ENCODE results near the gene ZNF569. TPM values are rescaled to one million over a fixed set of nuclear protein-coding genes. Genes with fewer than 3 reads are reported as not detected.
"Not testable (repeated sequence)": the region's sequence is repeated elsewhere in the genome, so short reads cannot be mapped to it uniquely, and the experiment has no call there.

The ZNF569 gene
- total RNA-seq, 1 experiment from 2014 or later: 15.5 TPM

DNA sequence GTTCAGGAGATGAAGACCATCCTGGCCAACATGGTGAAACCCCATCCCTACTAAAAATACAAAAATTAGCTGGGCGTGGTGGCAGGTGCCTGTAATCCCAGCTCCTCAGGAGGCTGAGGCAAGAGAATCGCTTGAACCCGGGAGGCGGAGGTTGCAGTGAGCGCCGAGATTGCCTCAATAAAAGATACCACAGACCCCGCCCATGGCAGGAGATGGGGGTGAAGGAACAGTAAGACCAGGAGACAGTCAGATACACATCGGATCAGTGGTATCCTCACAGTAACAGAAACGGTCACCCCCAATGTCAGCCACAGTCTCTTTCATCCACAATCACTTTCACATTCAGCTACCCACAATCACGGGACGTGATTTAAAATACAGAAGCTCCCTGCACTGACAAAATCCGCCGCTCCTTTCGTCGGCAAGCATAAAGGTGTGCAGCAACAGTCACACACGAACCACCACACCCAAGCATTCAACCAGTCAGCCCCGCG, 96.8 kb downstream of the ZNF569 start:
- not testable (repeated sequence) for H3K27me3 Mint-ChIP-seq (ENCODE audit: low read depth); H3K4me1 Mint-ChIP-seq; DNase-seq (ENCODE audit: low spot score)
- Mint-ChIP-seq H3K9me3 (peaks cover 18% of the 10 kb centered on the region), H3K36me3 (peaks cover 11% of the 10 kb centered on the region), H3K27ac (peak overlapping the region; percentile 99), H3K4me3 (peak overlapping the region; percentile 86)
- 0 out of 2 replicates have a peak, but pooled peaks have one; percentile 3 for TF ChIP-seq HMGA2 (CRISPR knock-in tag; IDR thresholded peaks at IDR 0.05)
- POLR2A ChIA-PET: interaction anchor here (0.5 to 1.3 kb wide), 4 partner anchors 36 to 709 kb away, joined by 4 to 7 read pairs (median 6); partner anchors contain the start of genes ZNF540, ZNF571 and ZNF793
- ATAC-seq: peak; percentile 5
- CTCF ChIA-PET: interaction anchor here (0.7 to 1.2 kb wide), 6 partner anchors 8 to 224 kb away, joined by 4 to 17 read pairs (median 4); partner anchors contain the start of genes ZNF540, ZNF569, ZNF571 and ZNF793

DNA sequence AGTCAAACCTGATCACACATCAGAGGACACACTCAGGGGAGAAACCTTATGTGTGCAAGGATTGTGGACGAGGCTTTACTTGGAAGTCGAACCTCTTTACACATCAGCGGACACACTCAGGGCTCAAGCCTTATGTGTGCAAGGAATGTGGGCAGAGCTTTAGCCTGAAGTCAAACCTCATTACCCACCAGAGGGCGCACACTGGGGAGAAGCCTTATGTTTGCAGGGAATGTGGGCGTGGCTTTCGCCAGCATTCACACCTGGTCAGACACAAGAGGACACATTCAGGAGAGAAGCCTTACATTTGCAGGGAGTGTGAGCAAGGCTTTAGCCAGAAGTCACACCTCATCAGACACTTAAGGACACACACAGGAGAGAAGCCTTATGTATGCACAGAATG, 104.5 kb downstream of the ZNF569 start:
- POLR2A ChIA-PET: no interaction called here
- Mint-ChIP-seq H3K27ac (0 out of 2 replicates have a peak overlapping the region, but pooled peaks have one; percentile 52), H3K4me3 (no peak overlapping the region), H3K9me3 (peaks cover 51% of the 10 kb centered on the region), H3K36me3 (peaks cover 69% of the 10 kb centered on the region), H3K4me1 (0 out of 2 replicates have a peak, but pooled peaks cover 3% of the 10 kb centered on the region), H3K27me3 (ENCODE audit: low read depth) (no peaks in the 10 kb centered on the region)
- CTCF ChIA-PET: interaction anchor here (0.6 to 1.3 kb wide), 10 partner anchors 8 to 232 kb away, joined by 3 to 17 read pairs (median 4); partner anchors contain the start of genes ZNF527, ZNF540, ZNF571 and ZNF793
- DNase-seq (ENCODE audit: low spot score) (peak; percentile 82), ATAC-seq (peak; percentile 97)
- TF ChIP-seq, protein P1, sequence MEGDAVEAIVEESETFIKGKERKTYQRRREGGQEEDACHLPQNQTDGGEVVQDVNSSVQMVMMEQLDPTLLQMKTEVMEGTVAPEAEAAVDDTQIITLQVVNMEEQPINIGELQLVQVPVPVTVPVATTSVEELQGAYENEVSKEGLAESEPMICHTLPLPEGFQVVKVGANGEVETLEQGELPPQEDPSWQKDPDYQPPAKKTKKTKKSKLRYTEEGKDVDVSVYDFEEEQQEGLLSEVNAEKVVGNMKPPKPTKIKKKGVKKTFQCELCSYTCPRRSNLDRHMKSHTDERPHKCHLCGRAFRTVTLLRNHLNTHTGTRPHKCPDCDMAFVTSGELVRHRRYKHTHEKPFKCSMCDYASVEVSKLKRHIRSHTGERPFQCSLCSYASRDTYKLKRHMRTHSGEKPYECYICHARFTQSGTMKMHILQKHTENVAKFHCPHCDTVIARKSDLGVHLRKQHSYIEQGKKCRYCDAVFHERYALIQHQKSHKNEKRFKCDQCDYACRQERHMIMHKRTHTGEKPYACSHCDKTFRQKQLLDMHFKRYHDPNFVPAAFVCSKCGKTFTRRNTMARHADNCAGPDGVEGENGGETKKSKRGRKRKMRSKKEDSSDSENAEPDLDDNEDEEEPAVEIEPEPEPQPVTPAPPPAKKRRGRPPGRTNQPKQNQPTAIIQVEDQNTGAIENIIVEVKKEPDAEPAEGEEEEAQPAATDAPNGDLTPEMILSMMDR (IDR thresholded peaks at IDR 0.05): peak; percentile 25; the same call in 1 of the 2 replicates
- TF ChIP-seq TEAD4 (CRISPR knock-in tag; IDR thresholded peaks at IDR 0.05) (peak; percentile 65; the same call in 1 of the 2 replicates), PRRX2 (CRISPR knock-in tag; IDR thresholded peaks at IDR 0.05) (no peak), NR3C1 (CRISPR knock-in tag; conservative IDR thresholded peaks at IDR 0.05; ENCODE audit: low read depth) (no peak)
- TF ChIP-seq, protein P2, sequence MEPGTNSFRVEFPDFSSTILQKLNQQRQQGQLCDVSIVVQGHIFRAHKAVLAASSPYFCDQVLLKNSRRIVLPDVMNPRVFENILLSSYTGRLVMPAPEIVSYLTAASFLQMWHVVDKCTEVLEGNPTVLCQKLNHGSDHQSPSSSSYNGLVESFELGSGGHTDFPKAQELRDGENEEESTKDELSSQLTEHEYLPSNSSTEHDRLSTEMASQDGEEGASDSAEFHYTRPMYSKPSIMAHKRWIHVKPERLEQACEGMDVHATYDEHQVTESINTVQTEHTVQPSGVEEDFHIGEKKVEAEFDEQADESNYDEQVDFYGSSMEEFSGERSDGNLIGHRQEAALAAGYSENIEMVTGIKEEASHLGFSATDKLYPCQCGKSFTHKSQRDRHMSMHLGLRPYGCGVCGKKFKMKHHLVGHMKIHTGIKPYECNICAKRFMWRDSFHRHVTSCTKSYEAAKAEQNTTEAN (CRISPR knock-in tag; IDR thresholded peaks at IDR 0.05): 0 out of 2 replicates have a peak, but pooled peaks have one; percentile 47

DNA sequence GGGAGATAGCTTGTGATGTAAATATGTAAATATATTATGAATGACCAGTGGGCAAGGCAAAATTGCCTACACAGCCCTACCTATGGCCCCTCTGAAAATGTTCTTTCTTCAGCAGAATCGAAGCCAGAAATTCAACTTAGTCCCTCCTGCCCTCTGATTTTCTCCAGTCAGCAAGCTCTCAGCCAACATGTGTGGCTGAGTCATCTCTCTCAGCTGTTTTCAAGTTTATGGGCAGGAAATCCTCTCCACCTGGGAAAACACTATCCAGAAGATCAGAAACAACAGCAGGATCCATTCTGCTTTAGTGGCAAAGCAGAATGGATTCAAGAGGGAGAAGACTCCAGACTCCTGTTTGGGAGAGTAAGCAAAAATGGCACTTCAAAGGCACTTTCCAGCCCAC, 105.2 kb downstream of the ZNF569 start:
- Mint-ChIP-seq H3K4me1 (0 out of 2 replicates have a peak, but pooled peaks cover 3% of the 10 kb centered on the region), H3K27ac (peak overlapping the region; percentile 42; the same call in 1 of the 2 replicates), H3K4me3 (no peak overlapping the region), H3K27me3 (ENCODE audit: low read depth) (no peaks in the 10 kb centered on the region), H3K36me3 (peaks cover 76% of the 10 kb centered on the region), H3K9me3 (peaks cover 51% of the 10 kb centered on the region)
- POLR2A ChIA-PET: no interaction called here
- ATAC-seq (no peak), DNase-seq (ENCODE audit: low spot score) (no peak)
- CTCF ChIA-PET: interaction anchor here (0.5 to 1.3 kb wide), 11 partner anchors 9 to 352 kb away, joined by 3 to 17 read pairs (median 3); partner anchors contain the start of genes ZNF527, ZNF540, ZNF571 and ZNF793
- TF ChIP-seq, protein P3, sequence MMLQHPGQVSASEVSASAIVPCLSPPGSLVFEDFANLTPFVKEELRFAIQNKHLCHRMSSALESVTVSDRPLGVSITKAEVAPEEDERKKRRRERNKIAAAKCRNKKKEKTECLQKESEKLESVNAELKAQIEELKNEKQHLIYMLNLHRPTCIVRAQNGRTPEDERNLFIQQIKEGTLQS (CRISPR knock-in tag; conservative IDR thresholded peaks at IDR 0.05): no peak
- TF ChIP-seq, protein P4, sequence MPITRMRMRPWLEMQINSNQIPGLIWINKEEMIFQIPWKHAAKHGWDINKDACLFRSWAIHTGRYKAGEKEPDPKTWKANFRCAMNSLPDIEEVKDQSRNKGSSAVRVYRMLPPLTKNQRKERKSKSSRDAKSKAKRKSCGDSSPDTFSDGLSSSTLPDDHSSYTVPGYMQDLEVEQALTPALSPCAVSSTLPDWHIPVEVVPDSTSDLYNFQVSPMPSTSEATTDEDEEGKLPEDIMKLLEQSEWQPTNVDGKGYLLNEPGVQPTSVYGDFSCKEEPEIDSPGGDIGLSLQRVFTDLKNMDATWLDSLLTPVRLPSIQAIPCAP (CRISPR knock-in tag; IDR thresholded peaks at IDR 0.05): no peak
- TF ChIP-seq ZNF671 (CRISPR knock-in tag; IDR thresholded peaks at IDR 0.05): no peak
- TF ChIP-seq, protein P5, sequence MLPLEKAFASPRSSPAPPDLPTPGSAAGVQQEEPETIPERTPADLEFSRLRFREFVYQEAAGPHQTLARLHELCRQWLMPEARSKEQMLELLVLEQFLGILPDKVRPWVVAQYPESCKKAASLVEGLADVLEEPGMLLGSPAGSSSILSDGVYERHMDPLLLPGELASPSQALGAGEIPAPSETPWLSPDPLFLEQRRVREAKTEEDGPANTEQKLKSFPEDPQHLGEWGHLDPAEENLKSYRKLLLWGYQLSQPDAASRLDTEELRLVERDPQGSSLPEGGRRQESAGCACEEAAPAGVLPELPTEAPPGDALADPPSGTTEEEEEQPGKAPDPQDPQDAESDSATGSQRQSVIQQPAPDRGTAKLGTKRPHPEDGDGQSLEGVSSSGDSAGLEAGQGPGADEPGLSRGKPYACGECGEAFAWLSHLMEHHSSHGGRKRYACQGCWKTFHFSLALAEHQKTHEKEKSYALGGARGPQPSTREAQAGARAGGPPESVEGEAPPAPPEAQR (CRISPR knock-in tag; IDR thresholded peaks at IDR 0.05): no peak

Other genes starting within 250 kb of the ZNF569 start
- 5.4 to 6.7 TPM (median 5.8 TPM) in 3 replicates for gene ZNF383, start 249.2 kb downstream of the ZNF569 start, total RNA-seq (2021)
- gene ZNF527, start 96.3 kb downstream of the ZNF569 start, total RNA-seq (2021): 3.3 to 3.9 TPM (median 3.3 TPM) in 3 replicates
- 4.7 to 7.2 TPM (median 5.1 TPM) in 3 replicates for gene ZNF570, start 1.9 kb upstream of the ZNF569 start, total RNA-seq (2021)
- gene ZNF793, start 39.5 kb upstream of the ZNF569 start, total RNA-seq (2021): 14.7 to 16.3 TPM (median 15.0 TPM) in 3 replicates
- gene ZNF571, start 127.3 kb upstream of the ZNF569 start, total RNA-seq (2021): 3.9 to 5.1 TPM (median 4.4 TPM) in 3 replicates
- 0.07 to 0.53 TPM (median 0.28 TPM) in 3 replicates for gene ZNF540, start 127.4 kb upstream of the ZNF569 start, total RNA-seq (2021)
- gene ZFP30, start 188.0 kb upstream of the ZNF569 start, total RNA-seq (2021): 7.1 to 7.7 TPM (median 7.3 TPM) in 3 replicates